A673 (cell line): ENCODE results near the gene SLC6A6. TPM values are rescaled to one million over a fixed set of nuclear protein-coding genes. Genes with fewer than 3 reads are reported as not detected.

Experiments
- BruUV-seq: library from RNA; stranded (reverse); fragments of 400-500 nt; replicated peaks from 2 replicates; lab custom pipeline; 2021; lab: Mats Ljungman, UMichigan
- CTCF ChIA-PET: fragments of 300-600 bp; sonication (Branson Sonifier 250); formaldehyde crosslinking; loops from one replicate; lab custom pipeline; 2022; ENCODE audit warnings: antibody characterized with exemption; lab: Charles Lee
- POLR2A ChIA-PET: fragments of 300-600 bp; sonication (Branson Sonifier 250); formaldehyde crosslinking; loops from one replicate; lab custom pipeline; 2022; ENCODE audit warnings: antibody characterized with exemption; ENCODE audit not compliant: low non-redundant PET; lab: Charles Lee
- DNase-seq: peaks from one replicate; pipeline ENCODE4 v3.0.0-alpha.2; 2015; ENCODE audit warnings: low spot score
- H3K27ac ChIP-seq: fragments of 200-600 bp; sonication (generic); 2 replicates; pipeline ENCODE4 v1.5.1; 2016; ENCODE audit warnings: mixed run types, low read depth, mild to moderate bottlenecking, mixed read lengths, antibody characterized with exemption, low read length; ENCODE audit not compliant: poor library complexity, severe bottlenecking
- H3K27me3 ChIP-seq: fragments of 200-600 bp; sonication (generic); replicated peaks from 2 replicates; pipeline ENCODE4 v1.6.1; 2017; ENCODE audit warnings: mixed run types, low read depth, mild to moderate bottlenecking, mixed read lengths, antibody characterized with exemption, low read length; ENCODE audit not compliant: insufficient read depth, poor library complexity
- H3K36me3 ChIP-seq: fragments of 200-600 bp; sonication (generic); 2 replicates; pipeline ENCODE4 v1.6.1; 2016; ENCODE audit warnings: mixed run types, mild to moderate bottlenecking, mixed read lengths, antibody characterized with exemption, low read length; ENCODE audit not compliant: insufficient read depth, poor library complexity, severe bottlenecking
- H3K4me1 ChIP-seq: fragments of 200-600 bp; sonication (generic); 2 replicates; pipeline ENCODE4 v1.6.1; 2017; ENCODE audit warnings: mixed run types, mild to moderate bottlenecking, mixed read lengths, antibody characterized with exemption, low read length; ENCODE audit not compliant: insufficient read depth, poor library complexity, severe bottlenecking
- H3K4me3 ChIP-seq: fragments of 200-600 bp; sonication (generic); 2 replicates; pipeline ENCODE4 v1.5.1; 2016; ENCODE audit warnings: low read depth, mixed run types, mild to moderate bottlenecking, mixed read lengths, low read length; ENCODE audit not compliant: poor library complexity, severe bottlenecking
- H3K9me3 ChIP-seq: fragments of 200-600 bp; sonication (generic); 2 replicates; pipeline ENCODE4 v1.6.1; 2016; ENCODE audit warnings: mixed run types, low read depth, mild to moderate bottlenecking, mixed read lengths, antibody characterized with exemption, low read length; ENCODE audit not compliant: poor library complexity, severe bottlenecking
- EZH2 ChIP-seq: fragments of 200-600 bp; sonication (generic); IDR thresholded peaks from 2 replicates; pipeline ENCODE4 v1.6.1; 2017; ENCODE audit warnings: borderline replicate concordance, low read depth, mild to moderate bottlenecking, mixed read lengths, antibody characterized with exemption, low read length; ENCODE audit not compliant: poor library complexity, severe bottlenecking
- intact Hi-C: fragments of 100-400 bp; cut with micrococcal nuclease; formaldehyde crosslinking; loops from one replicate; pipeline ENCODE4 v1.10.0; 2022; ENCODE audit not compliant: unreplicated experiment
- total RNA-seq: library from RNA; stranded (reverse); gene quantifications from 2 replicates; pipeline ENCODE4 v1.2.3, GENCODE V29; 2021
- TF ChIP-seq, protein P1 (sequence below): fragments of 300-800, 200-600 bp; sonication (generic); conservative IDR thresholded peaks from 2 replicates; pipeline ENCODE4 v1.5.1; 2017; ENCODE audit warnings: low read depth, mild to moderate bottlenecking, antibody characterized with exemption, low read length, moderate library complexity, mixed read lengths

SLC6A6 gene
- total RNA-seq, 1 experiment from 2014 or later: 55.1 TPM

DNA sequence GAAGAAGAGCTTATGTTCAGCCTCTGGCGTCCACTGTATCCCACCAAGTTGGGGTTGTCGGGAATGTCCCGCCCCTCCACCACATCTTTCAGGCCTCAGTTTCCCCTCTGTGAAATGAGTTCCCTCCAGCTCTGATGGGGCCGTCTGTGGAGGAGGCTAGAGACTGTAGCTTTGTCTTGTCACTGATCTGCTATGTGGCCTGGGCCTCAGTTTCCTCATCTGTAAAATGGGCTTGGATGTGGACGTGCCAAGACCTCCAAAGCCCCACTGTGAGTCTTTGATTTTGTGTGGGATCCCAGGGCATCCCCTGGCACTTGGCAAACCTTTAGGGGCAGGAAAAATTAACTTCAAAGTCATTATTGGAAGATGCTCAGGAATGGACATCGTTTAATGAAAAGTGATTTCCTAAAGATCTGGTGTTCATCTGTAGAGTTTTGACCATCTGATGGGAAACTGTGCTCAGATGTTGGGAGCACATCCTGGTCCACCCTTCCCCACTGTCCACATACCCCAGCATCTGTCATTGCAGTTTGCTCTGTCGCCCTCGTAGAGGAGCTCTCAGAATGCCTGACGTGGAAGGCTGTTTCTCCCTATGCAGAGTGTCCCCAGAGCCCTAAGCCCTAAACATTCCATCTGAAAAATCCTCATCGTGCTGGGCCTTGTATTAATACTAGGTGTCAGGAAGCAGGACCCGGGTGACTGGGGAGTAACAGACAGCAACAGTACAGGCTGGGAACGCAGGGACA, 28.5 kb downstream of the SLC6A6 start:
- ChIA-PET POLR2A (no interaction called here), CTCF (no interaction called here)
- no peak for TF ChIP-seq EZH2
- TF ChIP-seq, protein P1, sequence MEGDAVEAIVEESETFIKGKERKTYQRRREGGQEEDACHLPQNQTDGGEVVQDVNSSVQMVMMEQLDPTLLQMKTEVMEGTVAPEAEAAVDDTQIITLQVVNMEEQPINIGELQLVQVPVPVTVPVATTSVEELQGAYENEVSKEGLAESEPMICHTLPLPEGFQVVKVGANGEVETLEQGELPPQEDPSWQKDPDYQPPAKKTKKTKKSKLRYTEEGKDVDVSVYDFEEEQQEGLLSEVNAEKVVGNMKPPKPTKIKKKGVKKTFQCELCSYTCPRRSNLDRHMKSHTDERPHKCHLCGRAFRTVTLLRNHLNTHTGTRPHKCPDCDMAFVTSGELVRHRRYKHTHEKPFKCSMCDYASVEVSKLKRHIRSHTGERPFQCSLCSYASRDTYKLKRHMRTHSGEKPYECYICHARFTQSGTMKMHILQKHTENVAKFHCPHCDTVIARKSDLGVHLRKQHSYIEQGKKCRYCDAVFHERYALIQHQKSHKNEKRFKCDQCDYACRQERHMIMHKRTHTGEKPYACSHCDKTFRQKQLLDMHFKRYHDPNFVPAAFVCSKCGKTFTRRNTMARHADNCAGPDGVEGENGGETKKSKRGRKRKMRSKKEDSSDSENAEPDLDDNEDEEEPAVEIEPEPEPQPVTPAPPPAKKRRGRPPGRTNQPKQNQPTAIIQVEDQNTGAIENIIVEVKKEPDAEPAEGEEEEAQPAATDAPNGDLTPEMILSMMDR: no peak
- no peaks in the 10 kb centered on the region for H3K27me3 ChIP-seq
- no peak for DNase-seq
- no peaks in the 10 kb centered on the region for H3K9me3 ChIP-seq
- H3K27ac ChIP-seq: peak overlapping the region; percentile 68
- no TSS peak for BruUV-seq
- H3K36me3 ChIP-seq: no peaks in the 10 kb centered on the region
- peaks cover 46% of the 10 kb centered on the region for H3K4me1 ChIP-seq
- no peak overlapping the region for H3K4me3 ChIP-seq
- intact Hi-C loops: no loop called here

- H3K4me1 ChIP-seq: peaks cover 48% of the 10 kb centered on the region
- intact Hi-C loops: no loop called here
- POLR2A ChIA-PET: no interaction called here
Observed at GRCh38 chr3:14431452-14431916, 29.1 kb downstream of the SLC6A6 start.

DNA sequence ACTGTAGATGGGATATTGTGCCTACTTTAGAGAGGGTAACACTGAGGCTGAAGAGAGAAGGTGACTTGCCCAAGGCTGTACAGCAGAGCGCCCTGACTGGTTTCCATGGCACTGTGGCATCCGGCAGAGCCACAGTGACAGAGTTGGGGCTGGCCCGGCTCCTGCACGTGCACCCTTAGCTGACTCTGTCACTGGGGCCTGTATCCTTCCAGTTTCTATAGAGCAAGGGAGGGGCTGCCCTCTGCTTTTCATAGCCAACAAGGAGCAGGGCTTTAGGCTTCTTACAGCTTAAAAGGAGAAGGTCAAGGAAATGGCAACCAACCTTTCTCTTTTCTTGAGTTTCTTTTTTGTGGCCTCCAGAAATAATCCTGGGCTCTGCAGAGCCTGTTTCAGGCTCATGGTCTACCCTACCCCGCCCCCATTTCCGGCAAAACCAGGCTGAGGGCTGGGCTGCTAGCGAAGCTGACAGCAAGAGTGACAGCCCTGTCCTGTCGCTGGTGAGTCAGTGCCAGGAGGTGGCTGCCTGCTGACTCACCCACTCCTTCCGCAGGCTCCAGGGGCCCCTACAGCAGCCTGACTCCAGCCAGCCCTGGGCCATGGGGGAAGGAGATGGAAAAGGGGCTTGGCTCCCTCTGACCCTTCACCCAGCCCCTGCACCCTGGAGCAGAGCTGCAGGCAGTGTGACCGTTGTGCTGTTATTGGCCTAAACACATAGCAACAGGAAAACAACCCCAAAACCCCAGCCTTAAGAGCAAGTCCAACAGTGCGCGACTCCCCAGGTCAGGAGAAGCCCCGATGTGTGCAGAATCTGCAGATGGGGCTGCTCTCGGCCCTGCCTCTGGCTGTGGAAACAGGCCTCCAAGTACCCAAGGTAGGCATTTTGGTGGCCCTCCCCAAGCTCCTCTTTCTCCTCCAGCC, 29.8 kb downstream of the SLC6A6 start:
- Histone ChIP-seq H3K36me3 (no peaks in the 10 kb centered on the region), H3K27me3 (no peaks in the 10 kb centered on the region), H3K9me3 (no peaks in the 10 kb centered on the region), H3K4me1 (peaks cover 55% of the 10 kb centered on the region), H3K4me3 (no peak overlapping the region), H3K27ac (peak overlapping the region; percentile 68)
- CTCF ChIA-PET: no interaction called here
- POLR2A ChIA-PET: no interaction called here
- TF ChIP-seq, protein P1: no peak
- no peak for TF ChIP-seq EZH2
- peak; percentile 95 for DNase-seq
- BruUV-seq: no TSS peak
- intact Hi-C loops: loop anchor here (2.0 kb wide), 1 partner anchor 29 kb away; the partner anchor contains the start of gene SLC6A6

More at GRCh38 chr3:14431452-14431916, 29.1 kb downstream of the SLC6A6 start:
- Histone ChIP-seq H3K27me3 (no peaks in the 10 kb centered on the region), H3K27ac (peak overlapping the region; percentile 68), H3K4me3 (no peak overlapping the region), H3K36me3 (no peaks in the 10 kb centered on the region), H3K9me3 (no peaks in the 10 kb centered on the region)
- no TSS peak for BruUV-seq
- CTCF ChIA-PET: no interaction called here
- TF ChIP-seq, protein P1: 0 out of 2 replicates have a peak, but pooled peaks have one; percentile 12
- no peak for TF ChIP-seq EZH2
- no peak for DNase-seq
